GM12878 (cell line): Measurements from ENCODE around the gene NDE1. TPM values are rescaled to one million over a fixed set of nuclear protein-coding genes. Genes with fewer than 3 reads are reported as not detected.

ENCODE experiments used
- ASH2L ChIP-seq: fragments of 300-600, 200-600 bp; sonication (generic); IDR thresholded peaks from 2 replicates; pipeline ENCODE4 v1.6.1; 2017; ENCODE audit warnings: low read depth, mild to moderate bottlenecking, borderline replicate concordance
- ATF7 ChIP-seq: fragments of 450-650 bp; IDR thresholded peaks from 2 replicates; pipeline ENCODE4 v1.6.1; 2016; ENCODE audit warnings: low read depth, mild to moderate bottlenecking
- BHLHE40 ChIP-seq, 2 experiments: fragments of 450-650 bp in 1 of 2; IDR thresholded peaks; 2 replicates each; pipeline ENCODE4 v1.6.1; 2011 to 2017; ENCODE audit warnings: low read depth in 2 of 2, borderline replicate concordance in 1 of 2, improper control_type of control experiment in 1 of 2, low read length in 1 of 2, mild to moderate bottlenecking in 1 of 2
- CBFB ChIP-seq: IDR thresholded peaks from 2 replicates; pipeline ENCODE4 v1.6.1; 2016; ENCODE audit warnings: antibody characterized with exemption, low read depth
- CEBPB ChIP-seq, 2 experiments: fragments of 150-350 bp in 1 of 2; IDR thresholded peaks; 2 replicates each; pipeline ENCODE4 v1.6.1; 2012 to 2014; ENCODE audit warnings: low read depth in 2 of 2, low read length in 2 of 2, borderline replicate concordance in 1 of 2, inconsistent platforms in 1 of 2
- CHD2 ChIP-seq: IDR thresholded peaks from 2 replicates; pipeline ENCODE4 v1.6.1; 2011; ENCODE audit warnings: low read depth, low read length, improper control_type of control experiment, borderline replicate concordance
- ETV6 ChIP-seq, 2 experiments: fragments of 450-650 bp in 1 of 2; IDR thresholded peaks in 1 of 2; conservative IDR thresholded peaks in 1 of 2; 2 replicates each; pipeline ENCODE4 v1.6.1; 2014; ENCODE audit warnings: antibody characterized with exemption in 1 of 2, borderline replicate concordance in 1 of 2, low read depth in 1 of 2, mild to moderate bottlenecking in 1 of 2, moderate library complexity in 1 of 2
- GABPA ChIP-seq: IDR thresholded peaks from 2 replicates; pipeline ENCODE4 v1.6.1; 2014; ENCODE audit warnings: antibody characterized with exemption, low read depth, mild to moderate bottlenecking, inconsistent platforms
- GATAD2B ChIP-seq: fragments of 450-650 bp; conservative IDR thresholded peaks from 2 replicates; pipeline ENCODE4 v1.6.1; 2017; ENCODE audit warnings: low read depth, mild to moderate bottlenecking, moderate library complexity
- HDAC2 ChIP-seq: fragments of 200-600 bp; sonication (generic); IDR thresholded peaks from 2 replicates; pipeline ENCODE4 v1.6.1; 2017
- HDGF ChIP-seq: fragments of 450-650 bp; IDR thresholded peaks from 2 replicates; pipeline ENCODE4 v1.6.1; 2016; ENCODE audit warnings: antibody characterized with exemption
- KLF5 ChIP-seq: fragments of 450-650 bp; IDR thresholded peaks from 2 replicates; pipeline ENCODE4 v1.6.1; 2014; ENCODE audit warnings: mild to moderate bottlenecking; ENCODE audit not compliant: partially characterized antibody
- LARP7 ChIP-seq: fragments of 450-650 bp; IDR thresholded peaks from 2 replicates; pipeline ENCODE4 v1.6.1; 2017; ENCODE audit warnings: mild to moderate bottlenecking
- MEF2A ChIP-seq: IDR thresholded peaks from 2 replicates; pipeline ENCODE4 v1.6.1; 2011; ENCODE audit warnings: low read depth, mild to moderate bottlenecking, low read length, moderate library complexity; ENCODE audit not compliant: insufficient read depth
- NR2F1 ChIP-seq: fragments of 450-650 bp; conservative IDR thresholded peaks from 2 replicates; pipeline ENCODE4 v1.6.1; 2017; ENCODE audit warnings: mild to moderate bottlenecking
- SPI1 ChIP-seq: IDR thresholded peaks from 2 replicates; pipeline ENCODE4 v1.6.1; 2011; ENCODE audit warnings: low read depth, mild to moderate bottlenecking, low read length, moderate library complexity, borderline replicate concordance; ENCODE audit not compliant: insufficient read depth
- SUZ12 ChIP-seq: fragments of 200-600 bp; sonication (generic); IDR thresholded peaks from one replicate; pipeline ENCODE4 v1.6.1; 2018; ENCODE audit warnings: antibody characterized with exemption, mild to moderate bottlenecking; ENCODE audit not compliant: unreplicated experiment
- YBX1 ChIP-seq: fragments of 450-650 bp; IDR thresholded peaks from 2 replicates; pipeline ENCODE4 v1.6.1; 2016; ENCODE audit warnings: antibody characterized with exemption
- YY1 ChIP-seq: IDR thresholded peaks from 2 replicates; pipeline ENCODE4 v1.6.1; 2011; ENCODE audit warnings: low read depth, mild to moderate bottlenecking, low read length
- ZNF217 ChIP-seq: fragments of 450-650 bp; IDR thresholded peaks from 2 replicates; pipeline ENCODE4 v1.6.1; 2017; ENCODE audit warnings: antibody characterized with exemption, mild to moderate bottlenecking
- ZZZ3 ChIP-seq: IDR thresholded peaks from 2 replicates; pipeline ENCODE4 v1.6.1; 2011; ENCODE audit warnings: low read depth; ENCODE audit not compliant: control insufficient read depth, insufficient read length
- polyA plus RNA-seq, 11 experiments: library from polyadenylated mRNA; depleted of rRNA in 4 of 11; unstranded in 6 of 11; stranded (reverse) in 5 of 11; fragments of >200 nt; fragmentation: Nextera tagmentation in 4 of 11; fragmentation: Illumina TruSeq in 1 of 11; extraction: Ambion mirVana in 4 of 11; extraction: Trizol in 1 of 11; gene quantifications; 1 replicate in 1 of 11; 2 replicates in 10 of 11; pipeline versions ENCODE4 v1.2.1 to v1.2.3, GENCODE V29; 2011 to 2016; ENCODE audit warnings: inconsistent platforms in 2 of 11, missing spikeins in 2 of 11, low read depth in 1 of 11
- total RNA-seq, 4 experiments: library from RNA; depleted of rRNA in 3 of 4; stranded (reverse); fragments of >200 nt in 3 of 4; fragmentation: Illumina TruSeq in 1 of 4; extraction: Trizol in 1 of 4; gene quantifications; 2 replicates each; pipeline versions ENCODE4 v1.2.1 to v1.2.3, GENCODE V29; 2013 to 2021
- TF ChIP-seq, protein P1 (sequence below): fragments of 450-650 bp; IDR thresholded peaks from 2 replicates; pipeline ENCODE4 v1.6.1; 2016; ENCODE audit warnings: mild to moderate bottlenecking
- TF ChIP-seq, protein P2 (sequence below): IDR thresholded peaks from 2 replicates; pipeline ENCODE4 v1.6.1; 2012; ENCODE audit warnings: low read depth, low read length, improper control_type of control experiment
- TF ChIP-seq, protein P3 (sequence below), 3 experiments: IDR thresholded peaks in 2 of 3; conservative IDR thresholded peaks in 1 of 3; 2 replicates each; pipeline ENCODE4 v1.5.1; 2011; ENCODE audit warnings: low read depth in 3 of 3, low read length in 3 of 3, mild to moderate bottlenecking in 3 of 3, control low read depth in 2 of 3, moderate library complexity in 2 of 3, inconsistent platforms in 1 of 3, mixed read lengths in 1 of 3; ENCODE audit not compliant: control insufficient read depth in 2 of 3, insufficient read depth in 1 of 3; ENCODE audit errors: extremely low read depth in 1 of 3
- TF ChIP-seq, protein P4 (sequence below): fragments of 450-650 bp; IDR thresholded peaks from 2 replicates; pipeline ENCODE4 v1.6.1; 2016; ENCODE audit warnings: mild to moderate bottlenecking, moderate library complexity, borderline replicate concordance

Gene NDE1
- total and polyA plus RNA-seq, 10 of the 15 experiments (the other 5 are each of a cell fraction or from before 2014, with no cell fraction given): 5.7 to 148 (median 87.8) TPM

DNA sequence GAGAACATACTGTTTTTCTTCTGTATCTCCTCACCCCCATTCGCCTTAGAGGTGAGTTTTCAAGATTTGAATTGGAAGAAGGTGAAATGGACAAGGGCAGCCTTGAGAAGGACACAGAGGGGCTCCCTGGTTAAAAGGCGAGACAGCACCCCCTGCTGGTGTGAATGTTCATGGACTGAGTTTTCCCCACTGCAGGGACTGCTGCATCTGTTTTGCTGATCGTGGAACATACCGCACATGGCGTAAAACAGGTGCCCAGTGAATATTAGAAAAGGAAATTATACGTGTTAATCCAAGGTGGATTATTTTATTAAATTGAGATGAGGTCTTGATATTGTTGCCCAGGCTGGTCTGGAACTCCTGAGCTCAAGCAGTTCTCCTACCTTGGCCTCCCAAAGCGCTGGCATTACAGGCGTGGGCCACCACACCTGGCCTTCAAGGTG lies 54.5 kb downstream of the NDE1 start (continued):
- TF ChIP-seq KLF5 (no peak), YY1 (0 out of 2 replicates have a peak, but pooled peaks have one; percentile 26), SPI1 (no peak), YBX1 (no peak), MEF2A (no peak), CEBPB (IDR thresholded peaks at IDR 0.05; ENCODE audit: borderline replicate concordance in 1 of 2, low read depth in 2 of 2, low read length in 2 of 2) (no peak), GABPA (no peak), ATF7 (no peak), BHLHE40 (IDR thresholded peaks at IDR 0.05; ENCODE audit: borderline replicate concordance in 1 of 2, low read depth in 2 of 2, low read length in 1 of 2) (no peak), LARP7 (no peak), NR2F1 (no peak), ASH2L (no peak), SUZ12 (no peak), CHD2 (no peak), HDGF (no peak), ZNF217 (no peak), HDAC2 (no peak), ZZZ3 (no peak), CBFB (no peak), ETV6 (conservative IDR thresholded peaks at IDR 0.05 in 1 of 2, IDR thresholded peaks at IDR 0.05 in 1 of 2; ENCODE audit: borderline replicate concordance in 1 of 2, low read depth in 1 of 2) (no peak), GATAD2B (no peak)
- TF ChIP-seq, protein P1, sequence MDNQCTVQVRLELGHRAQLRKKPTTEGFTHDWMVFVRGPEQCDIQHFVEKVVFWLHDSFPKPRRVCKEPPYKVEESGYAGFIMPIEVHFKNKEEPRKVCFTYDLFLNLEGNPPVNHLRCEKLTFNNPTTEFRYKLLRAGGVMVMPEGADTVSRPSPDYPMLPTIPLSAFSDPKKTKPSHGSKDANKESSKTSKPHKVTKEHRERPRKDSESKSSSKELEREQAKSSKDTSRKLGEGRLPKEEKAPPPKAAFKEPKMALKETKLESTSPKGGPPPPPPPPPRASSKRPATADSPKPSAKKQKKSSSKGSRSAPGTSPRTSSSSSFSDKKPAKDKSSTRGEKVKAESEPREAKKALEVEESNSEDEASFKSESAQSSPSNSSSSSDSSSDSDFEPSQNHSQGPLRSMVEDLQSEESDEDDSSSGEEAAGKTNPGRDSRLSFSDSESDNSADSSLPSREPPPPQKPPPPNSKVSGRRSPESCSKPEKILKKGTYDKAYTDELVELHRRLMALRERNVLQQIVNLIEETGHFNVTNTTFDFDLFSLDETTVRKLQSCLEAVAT: 0 out of 2 replicates have a peak, but pooled peaks have one; percentile 35
- TF ChIP-seq, protein P2, sequence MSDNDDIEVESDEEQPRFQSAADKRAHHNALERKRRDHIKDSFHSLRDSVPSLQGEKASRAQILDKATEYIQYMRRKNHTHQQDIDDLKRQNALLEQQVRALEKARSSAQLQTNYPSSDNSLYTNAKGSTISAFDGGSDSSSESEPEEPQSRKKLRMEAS: no peak
- TF ChIP-seq, protein P3, sequence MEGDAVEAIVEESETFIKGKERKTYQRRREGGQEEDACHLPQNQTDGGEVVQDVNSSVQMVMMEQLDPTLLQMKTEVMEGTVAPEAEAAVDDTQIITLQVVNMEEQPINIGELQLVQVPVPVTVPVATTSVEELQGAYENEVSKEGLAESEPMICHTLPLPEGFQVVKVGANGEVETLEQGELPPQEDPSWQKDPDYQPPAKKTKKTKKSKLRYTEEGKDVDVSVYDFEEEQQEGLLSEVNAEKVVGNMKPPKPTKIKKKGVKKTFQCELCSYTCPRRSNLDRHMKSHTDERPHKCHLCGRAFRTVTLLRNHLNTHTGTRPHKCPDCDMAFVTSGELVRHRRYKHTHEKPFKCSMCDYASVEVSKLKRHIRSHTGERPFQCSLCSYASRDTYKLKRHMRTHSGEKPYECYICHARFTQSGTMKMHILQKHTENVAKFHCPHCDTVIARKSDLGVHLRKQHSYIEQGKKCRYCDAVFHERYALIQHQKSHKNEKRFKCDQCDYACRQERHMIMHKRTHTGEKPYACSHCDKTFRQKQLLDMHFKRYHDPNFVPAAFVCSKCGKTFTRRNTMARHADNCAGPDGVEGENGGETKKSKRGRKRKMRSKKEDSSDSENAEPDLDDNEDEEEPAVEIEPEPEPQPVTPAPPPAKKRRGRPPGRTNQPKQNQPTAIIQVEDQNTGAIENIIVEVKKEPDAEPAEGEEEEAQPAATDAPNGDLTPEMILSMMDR (IDR thresholded peaks at IDR 0.05 in 2 of 3, conservative IDR thresholded peaks at IDR 0.05 in 1 of 3; ENCODE audit: control insufficient read depth in 2 of 3, extremely low read depth in 1 of 3, insufficient read depth in 1 of 3, low read depth in 3 of 3, low read length in 3 of 3): peak; percentile 76 to 80 (median 79)
- TF ChIP-seq, protein P4, sequence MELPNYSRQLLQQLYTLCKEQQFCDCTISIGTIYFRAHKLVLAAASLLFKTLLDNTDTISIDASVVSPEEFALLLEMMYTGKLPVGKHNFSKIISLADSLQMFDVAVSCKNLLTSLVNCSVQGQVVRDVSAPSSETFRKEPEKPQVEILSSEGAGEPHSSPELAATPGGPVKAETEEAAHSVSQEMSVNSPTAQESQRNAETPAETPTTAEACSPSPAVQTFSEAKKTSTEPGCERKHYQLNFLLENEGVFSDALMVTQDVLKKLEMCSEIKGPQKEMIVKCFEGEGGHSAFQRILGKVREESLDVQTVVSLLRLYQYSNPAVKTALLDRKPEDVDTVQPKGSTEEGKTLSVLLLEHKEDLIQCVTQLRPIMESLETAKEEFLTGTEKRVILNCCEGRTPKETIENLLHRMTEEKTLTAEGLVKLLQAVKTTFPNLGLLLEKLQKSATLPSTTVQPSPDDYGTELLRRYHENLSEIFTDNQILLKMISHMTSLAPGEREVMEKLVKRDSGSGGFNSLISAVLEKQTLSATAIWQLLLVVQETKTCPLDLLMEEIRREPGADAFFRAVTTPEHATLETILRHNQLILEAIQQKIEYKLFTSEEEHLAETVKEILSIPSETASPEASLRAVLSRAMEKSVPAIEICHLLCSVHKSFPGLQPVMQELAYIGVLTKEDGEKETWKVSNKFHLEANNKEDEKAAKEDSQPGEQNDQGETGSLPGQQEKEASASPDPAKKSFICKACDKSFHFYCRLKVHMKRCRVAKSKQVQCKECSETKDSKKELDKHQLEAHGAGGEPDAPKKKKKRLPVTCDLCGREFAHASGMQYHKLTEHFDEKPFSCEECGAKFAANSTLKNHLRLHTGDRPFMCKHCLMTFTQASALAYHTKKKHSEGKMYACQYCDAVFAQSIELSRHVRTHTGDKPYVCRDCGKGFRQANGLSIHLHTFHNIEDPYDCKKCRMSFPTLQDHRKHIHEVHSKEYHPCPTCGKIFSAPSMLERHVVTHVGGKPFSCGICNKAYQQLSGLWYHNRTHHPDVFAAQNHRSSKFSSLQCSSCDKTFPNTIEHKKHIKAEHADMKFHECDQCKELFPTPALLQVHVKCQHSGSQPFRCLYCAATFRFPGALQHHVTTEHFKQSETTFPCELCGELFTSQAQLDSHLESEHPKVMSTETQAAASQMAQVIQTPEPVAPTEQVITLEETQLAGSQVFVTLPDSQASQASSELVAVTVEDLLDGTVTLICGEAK: no peak
